GM21526 (cell line): ENCODE measurements around the gene AR.
"Not testable (repeated sequence)": the region's sequence is repeated elsewhere in the genome, so short reads cannot be mapped to it uniquely, and the experiment has no call there.

Experiments
- ATAC-seq: cut with Tn5 transposase; IDR thresholded peaks from one replicate; pipeline ENCODE4 v1.9.1; 2021; ENCODE audit warnings: moderate library complexity; ENCODE audit not compliant: unreplicated experiment, low FRiP score

AR gene

GRCh38 chrX:67635424-67635823 lies 91.6 kb downstream of the AR start:
- no peak for ATAC-seq

DNA sequence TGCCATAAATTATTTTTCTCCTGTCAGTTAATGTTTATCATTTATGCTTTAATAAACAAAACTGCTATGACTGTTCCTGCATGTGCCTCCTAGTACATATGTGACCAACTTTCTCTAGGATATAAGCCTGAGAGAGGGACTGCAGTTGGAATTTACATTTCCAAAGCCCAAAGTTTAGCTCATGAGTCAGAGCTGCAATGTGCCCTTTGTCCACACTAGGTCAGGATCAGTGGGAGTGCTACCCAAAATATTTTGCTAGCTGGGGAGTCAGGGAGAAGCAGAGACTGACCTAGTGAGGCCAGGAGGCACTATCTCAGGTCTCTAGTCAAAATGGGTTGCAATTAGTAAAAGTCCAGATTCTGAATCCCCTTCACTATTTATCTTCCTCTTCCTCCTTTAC lies 92.7 kb downstream of the AR start:
- no peak for ATAC-seq

GRCh38 chrX:67637293-67637692 lies 93.5 kb downstream of the AR start:
- ATAC-seq: not testable (repeated sequence)

DNA sequence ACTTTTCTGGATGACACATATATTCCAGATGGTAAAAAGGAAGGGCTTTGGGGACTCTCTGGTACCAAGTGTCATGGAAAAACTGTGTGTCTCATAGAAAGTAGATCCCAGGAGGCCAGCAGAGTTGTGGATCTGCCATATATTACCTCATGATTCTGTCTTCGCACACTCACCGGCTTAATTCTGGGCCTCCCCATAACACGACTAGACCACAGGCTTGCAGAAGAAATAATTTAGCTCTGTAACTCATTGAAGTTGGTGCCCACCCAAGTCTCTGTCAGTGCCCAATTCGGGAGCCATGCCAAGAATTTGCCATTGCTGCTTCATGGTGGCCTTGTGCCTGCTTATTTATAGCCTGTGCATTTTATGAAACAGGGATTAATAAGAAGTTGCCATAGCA lies 104.5 kb downstream of the AR start:
- ATAC-seq: no peak

DNA sequence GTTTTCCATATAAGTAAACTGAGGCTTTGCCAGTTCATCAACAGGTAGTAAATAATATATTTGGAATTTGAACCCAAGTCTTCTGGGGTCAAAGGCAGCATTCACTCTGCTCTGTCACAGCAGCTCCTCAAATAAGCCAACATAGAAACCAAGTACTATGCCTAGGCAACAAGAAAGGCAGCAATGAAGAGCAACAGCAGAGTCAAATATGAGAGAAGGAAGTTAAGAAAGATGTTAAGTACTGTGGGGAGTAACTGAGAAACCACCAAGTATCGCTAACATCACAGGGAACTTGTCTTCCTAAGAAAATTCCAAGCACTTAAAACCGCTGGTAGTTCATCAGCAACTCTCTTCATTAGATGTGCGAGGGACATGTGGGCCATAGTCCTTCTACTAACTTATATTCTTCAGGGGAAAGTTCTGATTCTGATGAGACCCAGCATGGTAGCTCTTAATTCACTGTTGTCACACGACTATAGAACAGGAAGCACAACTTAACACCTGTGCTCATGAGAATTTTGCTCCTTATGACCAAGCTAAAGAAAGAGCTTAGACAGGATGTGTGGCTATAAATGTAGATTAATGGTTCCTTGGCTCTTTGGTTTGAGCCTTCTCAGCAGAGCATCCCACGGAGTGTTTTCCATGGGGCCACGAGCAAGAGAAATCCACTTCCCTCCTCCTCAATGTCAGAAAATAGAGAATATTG lies 107.8 kb downstream of the AR start:
- ATAC-seq: no peak

DNA sequence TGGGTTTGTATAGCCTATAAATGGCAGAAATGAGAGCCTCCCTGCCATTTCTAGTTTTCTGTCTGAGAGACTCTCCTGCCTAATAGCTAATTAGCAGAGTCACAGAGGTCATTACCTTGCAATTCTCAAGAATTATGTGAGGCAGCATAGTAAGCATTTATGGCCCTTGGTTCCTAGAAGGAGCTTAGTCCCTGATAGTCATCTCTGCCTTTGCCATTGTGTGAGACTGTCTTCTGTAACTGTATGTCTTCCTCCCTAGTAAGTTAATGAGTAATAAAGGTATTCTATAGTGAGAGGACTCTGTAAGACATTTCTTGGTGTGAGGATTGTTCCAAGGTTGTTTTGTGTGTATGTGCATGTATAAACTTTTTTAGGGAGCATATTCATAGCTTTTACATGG lies 108.7 kb downstream of the AR start:
- ATAC-seq: no peak

DNA sequence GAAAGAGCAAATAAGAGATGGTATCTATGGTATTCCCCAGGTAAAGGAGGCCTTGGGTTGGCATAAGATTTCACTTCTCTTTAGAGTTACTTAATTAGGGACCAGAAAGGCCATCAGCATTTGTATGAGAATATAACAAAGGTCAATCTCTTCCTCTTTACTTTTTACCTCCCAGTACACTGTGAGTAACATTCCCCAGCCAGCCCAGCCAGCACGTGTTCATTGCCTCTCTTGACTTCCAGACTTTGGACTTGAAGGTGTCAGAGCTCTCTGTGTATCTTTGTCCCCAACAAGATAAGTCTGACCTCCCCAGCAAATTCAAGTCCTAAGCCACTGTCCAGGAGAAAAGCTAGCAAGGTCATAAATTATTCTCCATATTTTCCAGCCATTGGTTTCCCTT lies 110.5 kb downstream of the AR start:
- ATAC-seq: no peak

DNA sequence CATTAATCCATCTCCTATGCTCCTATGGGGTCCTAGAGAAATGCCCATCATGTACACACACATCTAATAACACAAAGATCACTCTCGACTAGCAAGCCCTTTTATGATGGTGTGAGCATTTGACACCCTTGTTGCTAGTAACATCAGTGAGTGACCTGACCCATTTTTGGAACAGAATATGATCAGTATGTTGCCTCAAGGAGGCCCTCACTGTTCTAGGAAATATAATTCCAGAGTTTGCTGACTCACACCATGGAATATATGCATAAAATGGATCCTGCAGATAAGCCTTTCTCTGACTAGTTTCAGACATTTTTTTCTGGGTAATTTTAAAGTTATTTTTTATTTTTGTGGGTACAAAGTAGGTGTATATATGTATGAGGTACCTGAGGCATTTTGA lies 121.8 kb downstream of the AR start:
- ATAC-seq: no peak

DNA sequence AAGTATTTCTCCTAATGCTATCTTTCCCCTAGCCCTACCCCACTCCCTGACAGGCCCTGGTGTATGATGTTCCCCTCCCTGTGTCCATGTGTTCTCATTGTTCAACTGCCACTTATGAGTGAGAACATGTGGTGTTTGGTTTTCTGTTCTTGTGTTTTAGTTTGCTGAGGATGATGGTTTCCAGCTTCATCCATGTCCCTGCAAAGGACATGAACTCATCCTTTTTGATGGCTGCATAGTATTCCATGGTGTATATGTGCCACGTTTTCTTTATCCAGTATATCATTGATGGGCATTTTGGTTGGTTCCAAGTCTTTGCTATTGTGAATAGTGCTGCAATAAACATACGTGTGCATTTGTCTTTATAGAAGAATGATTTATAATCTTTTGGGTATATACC lies 126.9 kb downstream of the AR start:
- not testable (repeated sequence) for ATAC-seq

- no peak for ATAC-seq
These were observed 130.0 kb downstream of the AR start for GRCh38 chrX:67673741-67674274.

DNA sequence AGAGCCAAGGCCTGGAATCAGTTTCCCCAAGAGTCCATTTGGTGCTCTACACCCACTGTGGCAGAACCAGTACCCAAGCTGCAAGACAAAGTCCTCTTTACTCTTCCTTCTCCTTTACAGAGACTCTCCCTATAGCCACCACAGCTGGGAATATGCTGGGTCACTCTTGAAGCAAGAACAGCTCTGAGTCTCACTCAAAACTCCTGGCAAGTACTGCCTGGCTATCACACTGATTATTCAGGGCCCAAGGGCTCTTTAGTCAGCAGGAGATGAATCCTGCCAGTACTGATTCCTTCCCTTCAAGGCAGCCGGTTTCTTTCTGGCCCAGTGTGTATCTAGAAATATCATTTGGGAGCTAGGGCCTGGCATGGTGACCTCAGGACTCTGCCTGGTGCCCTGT lies 130.9 kb downstream of the AR start:
- no peak for ATAC-seq

GRCh38 chrX:67684136-67684535 lies 140.3 kb downstream of the AR start:
- ATAC-seq: no peak

DNA sequence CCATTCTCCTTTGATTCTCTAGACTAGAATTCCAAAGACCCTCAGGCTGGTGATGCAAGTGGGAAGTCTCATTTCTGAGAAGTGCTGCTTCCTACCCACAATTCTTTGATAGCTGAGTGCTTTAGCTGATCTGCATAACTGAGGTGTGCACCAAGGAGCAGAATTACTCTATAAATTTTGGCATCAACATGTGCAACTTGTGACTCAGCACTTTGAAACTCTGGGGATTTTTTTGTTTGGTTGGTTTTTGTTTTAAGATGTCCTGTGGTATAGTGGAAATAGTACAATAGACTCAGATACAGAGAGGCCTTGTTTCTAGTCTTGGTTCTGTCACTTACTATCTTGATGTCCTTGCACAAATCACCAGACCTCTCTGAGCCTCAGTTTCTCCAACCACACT lies 148.4 kb downstream of the AR start:
- ATAC-seq: no peak

DNA sequence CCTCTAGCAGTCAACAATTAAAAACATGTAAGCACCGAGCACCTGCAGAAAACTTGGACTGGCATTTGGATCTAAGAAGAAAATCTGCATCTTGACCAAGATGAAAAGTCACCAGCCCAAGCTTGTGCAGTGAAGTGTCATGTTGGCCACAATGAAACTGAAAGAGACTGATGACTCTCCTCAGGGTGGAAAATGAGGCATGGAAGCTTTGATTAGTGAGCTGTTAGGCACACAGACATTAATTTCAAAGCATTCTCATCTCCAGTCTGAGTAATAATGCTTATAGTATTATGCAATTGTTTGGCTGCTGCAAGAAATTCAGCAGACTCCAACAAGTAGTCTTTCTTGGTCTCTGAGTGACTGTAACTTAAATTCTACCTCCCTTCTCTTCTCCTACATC lies 150.1 kb downstream of the AR start:
- no peak for ATAC-seq

- ATAC-seq: no peak
These were observed 153.6 kb downstream of the AR start for GRCh38 chrX:67697452-67697851.

GRCh38 chrX:67700602-67701001 lies 156.8 kb downstream of the AR start:
- ATAC-seq: no peak

DNA sequence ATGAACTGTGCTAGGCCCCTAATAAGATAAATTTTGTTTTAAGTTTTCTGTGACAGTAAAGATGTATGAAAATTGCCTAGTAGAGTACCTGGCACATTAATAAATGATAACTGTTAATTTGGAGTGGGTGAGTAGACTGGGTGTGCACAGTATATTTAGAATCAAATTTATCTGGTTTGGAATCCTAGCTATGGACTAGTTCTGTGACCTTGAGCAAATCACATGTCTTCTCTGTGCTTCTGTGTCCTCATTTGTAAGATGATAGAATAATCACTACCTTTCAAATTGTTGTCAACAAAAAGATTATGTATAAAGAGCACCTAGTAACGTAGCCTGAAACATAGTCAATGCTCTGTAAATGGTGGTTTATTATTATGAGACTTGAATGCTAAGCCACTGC lies 170.2 kb downstream of the AR start:
- no peak for ATAC-seq

DNA sequence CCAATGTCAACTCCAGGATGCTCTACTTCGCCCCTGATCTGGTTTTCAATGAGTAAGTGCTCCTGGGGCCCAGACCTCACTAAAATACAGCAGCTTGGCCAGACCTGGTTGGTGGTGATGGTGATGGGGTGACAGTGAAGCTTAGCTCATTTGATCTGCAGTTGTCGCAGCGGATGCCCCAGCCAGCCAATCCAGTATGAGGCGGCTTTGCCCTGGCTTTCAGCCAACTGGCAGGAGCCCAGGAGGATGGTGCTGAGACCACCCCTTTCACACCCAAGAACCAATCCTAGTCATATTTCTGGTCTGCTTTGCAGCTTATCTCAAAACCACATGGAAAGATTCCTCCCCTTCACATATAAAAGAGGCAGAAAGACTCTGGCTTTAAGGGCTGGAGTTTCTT lies 173.8 kb downstream of the AR start:
- ATAC-seq: no peak

GRCh38 chrX:67718926-67719325 lies 175.1 kb downstream of the AR start:
- no peak for ATAC-seq

- no peak for ATAC-seq
These were observed 176.5 kb downstream of the AR start for GRCh38 chrX:67720344-67720743.

DNA sequence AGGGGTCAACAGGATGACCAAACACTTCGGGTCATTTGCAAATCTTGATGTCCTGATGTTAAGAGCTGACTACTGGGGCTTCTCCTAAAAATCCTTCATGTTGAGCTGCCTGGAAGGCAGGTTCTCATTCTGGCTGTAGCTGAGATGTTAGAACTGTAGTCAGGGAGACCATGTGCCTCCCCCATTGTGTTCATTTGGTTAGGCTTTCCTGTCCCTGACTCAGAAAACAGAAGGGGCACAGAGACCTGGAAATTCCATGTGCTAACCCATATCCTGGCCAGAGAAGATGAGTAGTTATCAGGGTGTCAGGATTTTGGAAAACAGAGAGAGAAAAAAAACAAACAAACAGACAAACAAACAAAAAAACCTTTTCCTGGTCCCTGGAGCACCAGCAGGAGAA lies 177.5 kb downstream of the AR start:
- ATAC-seq: no peak

GRCh38 chrX:67723580-67724351 lies 179.9 kb downstream of the AR start:
- no peak for ATAC-seq
